ENCODE data around the gene RXRA.

GRCh38 chr9:134304261-134304660 lies 22.0 kb upstream of the RXRA start:
- TF ChIP-seq CTCF (IDR thresholded peaks at IDR 0.05) (no peak), EP300 (IDR thresholded peaks at IDR 0.05; ENCODE audit: low read depth) (no peak)

All from transverse colon (tissue), 3 donors.